ENCODE measurements around the gene TNNI3. TPM values are rescaled to one million over a fixed set of nuclear protein-coding genes. Genes with fewer than 3 reads are reported as not detected.

Gene TNNI3
- total and polyA plus RNA-seq, 9 of the 15 experiments (the other 6 are each of a cell fraction or from before 2014, with no cell fraction given), result 4.7 to 158 (median 42.0) TPM

DNA sequence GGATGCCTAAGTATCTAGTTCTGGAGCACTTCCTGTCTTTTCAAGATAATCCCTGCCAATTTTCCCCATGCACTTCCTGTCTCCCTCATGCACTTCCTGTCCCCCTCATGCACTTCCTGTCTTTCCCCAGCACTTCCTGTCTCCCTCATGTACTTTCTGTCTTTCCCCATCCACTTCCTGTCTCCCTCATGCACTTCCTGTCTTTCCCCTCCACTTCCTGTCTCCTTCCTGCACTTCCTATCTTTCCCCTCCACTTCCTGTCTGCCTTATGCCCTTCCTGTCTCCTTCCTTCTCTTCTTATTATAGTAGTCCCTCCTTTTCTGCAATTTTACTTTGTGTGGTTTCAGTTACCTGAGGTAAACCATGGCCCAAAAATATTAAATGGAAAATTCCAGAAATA, 5.5 kb downstream of the TNNI3 start:
- Histone ChIP-seq H3K36me3 (ENCODE audit: control insufficient read depth, insufficient read depth, low read length) (peaks cover 18% of the 10 kb centered on the region; the same call in 2 of the 3 replicates), H2AFZ (ENCODE audit: low read depth, low read length) (peak overlapping the region; percentile 66), H3K9ac (ENCODE audit: insufficient read depth in 1 of 2, low read depth in 2 of 2, low read length in 2 of 2) (no peak overlapping the region), H3K79me2 (ENCODE audit: control insufficient read depth, insufficient read depth, low read length) (no peaks in the 10 kb centered on the region), H3K27ac (ENCODE audit: extremely low read depth, low read depth, low read length) (peak overlapping the region; percentile 44), H3K9me1 (ENCODE audit: control insufficient read depth, insufficient read depth, low read length) (no peaks in the 10 kb centered on the region), H3K4me1 (replicated peaks in 1 of 2; ENCODE audit: control insufficient read depth in 2 of 2, insufficient read depth in 2 of 2, low read length in 2 of 2) (peaks cover 18 to 52% of the 10 kb centered on the region in 2 experiments), H3K4me2 (ENCODE audit: insufficient read depth, low read length) (no peak overlapping the region), H3K9me3 (replicated peaks; ENCODE audit: control insufficient read depth, insufficient read depth, low read depth, low read length) (no peaks in the 10 kb centered on the region; the same call in 1 of the 2 replicates), H4K20me1 (replicated peaks; ENCODE audit: control insufficient read depth, insufficient read depth, low read length) (no peaks in the 10 kb centered on the region), H3K4me3 (no peak overlapping the region), H3K27me3 (ENCODE audit: control insufficient read depth in 2 of 2, insufficient read depth in 2 of 2, low read length in 2 of 2) (no peaks in the 10 kb centered on the region)
- no TSS peak for BruUV-seq (replicated peaks)
- POLR2A ChIA-PET, result no interaction called here
- ATAC-seq, result no peak
- peak in 3 of 4 experiments; percentile 25 to 77 (median 55) for DNase-seq (ENCODE audit: extremely low read depth in 1 of 4, low spot score in 3 of 4)
- CTCF ChIA-PET (ENCODE audit: low intra/inter-chr PET ratio), result no interaction called here
- intact Hi-C loops (cut with micrococcal nuclease) (loop anchor here (10.0 kb wide), 1 partner anchor 353 kb away; no protein-coding TSS in a partner anchor), in situ Hi-C loops (cut with MboI) (loop anchor here (25.0 kb wide), 1 partner anchor 985 kb away; the partner anchor contains the start of gene ZNF444)
- FAIRE-seq, result peak; percentile 93
- TF ChIP-seq HDGF (IDR thresholded peaks at IDR 0.05) (peak; percentile 85; the same call in 1 of the 2 replicates), SPI1 (IDR thresholded peaks at IDR 0.05; ENCODE audit: borderline replicate concordance, low read depth, low read length) (peak; percentile 93), PHF20 (IDR thresholded peaks at IDR 0.05; ENCODE audit: partially characterized antibody) (peak; percentile 96), ELF2 (CRISPR knock-in tag; IDR thresholded peaks at IDR 0.05) (peak; percentile 61), ZBTB40 (IDR thresholded peaks at IDR 0.05) (peak; percentile 98), ZBTB40 (CRISPR knock-in tag; IDR thresholded peaks at IDR 0.05) (no peak), LARP7 (IDR thresholded peaks at IDR 0.05) (peak; percentile 81; the same call in 1 of the 2 replicates)
